Pulmonary artery endothelial cell (primary cell): Measurements from ENCODE around the gene RALGPS1. TPM values are rescaled to one million over a fixed set of nuclear protein-coding genes. Genes with fewer than 3 reads are reported as not detected.

ENCODE experiments used
- DNase-seq: peaks from one replicate; pipeline ENCODE4 v3.0.0-alpha.2; 2011; ENCODE audit warnings: low read depth, low spot score
- total RNA-seq: library from RNA; depleted of rRNA; stranded (reverse); fragments of >200 nt; gene quantifications from 2 replicates; pipeline ENCODE4 v1.2.3, GENCODE V29; 2014

The RALGPS1 gene
- total RNA-seq, 1 donor from 2014 or later: 2.4 TPM

DNA sequence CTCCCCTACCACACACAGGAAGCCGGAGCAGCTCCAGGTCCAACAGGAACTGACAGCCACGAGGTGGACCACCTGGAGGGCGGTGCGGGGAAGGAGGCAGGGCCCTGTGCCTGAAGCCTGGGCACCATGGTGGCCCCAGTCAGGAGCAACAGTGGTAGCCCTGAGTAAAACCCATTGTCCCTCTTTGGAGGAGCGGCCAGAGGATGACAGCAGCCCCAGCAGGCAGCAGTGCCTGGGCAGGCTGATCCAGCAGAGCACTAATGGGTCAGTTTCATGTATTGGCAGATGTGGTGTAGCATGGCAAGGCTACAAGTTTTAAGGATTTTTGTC is 302.3 kb downstream of the RALGPS1 start:
- DNase-seq: no peak

DNA sequence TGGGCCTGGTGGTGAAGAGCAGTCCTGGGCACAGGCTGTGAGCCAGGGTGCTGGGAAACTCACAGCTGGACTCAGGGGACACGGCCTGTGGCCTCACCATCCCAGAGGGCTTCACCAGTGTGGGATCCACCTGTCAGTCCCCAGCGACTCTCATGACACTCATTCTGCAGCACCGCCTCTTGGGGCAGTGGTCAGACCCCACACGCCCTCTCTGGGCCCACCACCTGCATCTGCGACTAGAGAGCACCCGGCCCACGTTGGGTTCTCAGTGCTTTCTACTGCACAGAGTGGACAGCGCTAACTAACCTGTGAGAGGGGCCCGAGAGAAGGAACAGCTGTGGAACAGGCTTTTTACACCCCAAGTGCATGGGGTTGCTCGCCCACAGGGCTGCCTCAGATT is 304.2 kb downstream of the RALGPS1 start:
- no peak for DNase-seq

DNA sequence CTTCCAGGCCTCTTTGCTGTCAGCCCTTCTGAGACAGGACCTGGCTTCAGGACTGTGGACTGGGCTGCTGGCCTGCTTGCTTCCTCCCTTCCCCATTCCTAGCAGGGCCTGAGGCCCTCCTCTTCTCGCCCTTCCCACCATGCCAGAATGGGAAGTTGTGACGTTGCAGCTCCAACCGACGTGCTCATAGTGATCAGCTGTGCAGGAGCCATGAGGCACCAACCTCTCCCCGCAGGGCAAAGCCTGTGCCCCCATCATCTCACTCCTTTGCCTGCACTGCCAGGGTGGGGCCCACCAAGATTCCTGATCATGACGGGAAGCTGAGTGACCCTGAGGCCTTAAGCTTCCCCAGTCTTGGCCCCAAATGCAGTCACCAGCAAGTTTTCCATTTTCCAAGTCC is 304.9 kb downstream of the RALGPS1 start:
- no peak for DNase-seq

DNA sequence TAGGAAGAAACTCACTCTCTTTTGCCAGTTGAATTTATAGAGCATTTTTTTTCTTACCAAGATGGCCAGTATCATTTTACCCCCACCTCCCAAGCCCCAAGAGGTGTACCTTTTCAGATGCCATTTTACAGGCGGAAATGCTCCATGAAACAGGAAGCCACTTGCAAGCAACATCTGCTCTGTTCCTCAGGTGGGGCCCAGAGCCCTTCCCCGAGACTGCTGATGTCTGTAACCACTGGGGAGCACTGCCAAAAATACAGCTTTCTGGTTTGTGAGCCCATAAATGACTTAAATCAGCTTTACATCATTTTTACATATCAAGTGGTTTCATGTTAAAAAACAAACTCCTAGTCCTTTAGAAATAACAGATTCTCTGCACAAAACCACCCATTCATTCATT is 307.1 kb downstream of the RALGPS1 start:
- DNase-seq: no peak

DNA sequence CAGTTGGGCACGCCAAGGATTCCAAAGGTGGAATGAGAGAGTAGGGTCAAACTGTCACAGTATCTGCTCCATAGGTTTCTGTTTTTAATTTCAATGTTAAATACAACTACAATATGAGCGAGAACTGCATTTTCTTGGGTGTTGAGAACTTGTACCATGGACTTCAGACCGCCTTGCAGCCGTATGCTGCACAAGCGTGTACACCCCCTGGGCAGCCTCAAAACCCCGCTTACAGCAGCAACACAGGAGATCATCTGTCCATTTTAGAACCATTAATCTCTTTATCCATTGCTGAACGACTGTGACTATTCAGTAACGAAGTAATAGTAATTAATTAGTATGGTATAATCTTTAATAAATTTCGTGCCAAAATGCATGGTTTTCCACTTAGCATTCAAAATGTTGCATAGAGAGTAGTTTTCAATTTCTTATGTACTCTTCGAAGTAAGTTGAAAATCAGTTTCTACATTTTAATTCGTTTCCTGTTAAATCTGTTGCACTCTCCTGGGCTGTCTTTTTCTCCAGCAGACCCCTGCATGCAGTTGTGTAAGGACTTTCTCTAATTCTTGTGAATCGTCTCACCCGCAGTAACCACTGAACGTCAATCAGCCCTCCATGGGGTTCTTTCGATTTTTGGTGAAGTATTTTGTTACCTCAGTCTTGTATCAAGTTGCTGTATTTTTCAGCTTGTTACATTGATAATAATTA is 308.0 kb downstream of the RALGPS1 start:
- no peak for DNase-seq

DNA sequence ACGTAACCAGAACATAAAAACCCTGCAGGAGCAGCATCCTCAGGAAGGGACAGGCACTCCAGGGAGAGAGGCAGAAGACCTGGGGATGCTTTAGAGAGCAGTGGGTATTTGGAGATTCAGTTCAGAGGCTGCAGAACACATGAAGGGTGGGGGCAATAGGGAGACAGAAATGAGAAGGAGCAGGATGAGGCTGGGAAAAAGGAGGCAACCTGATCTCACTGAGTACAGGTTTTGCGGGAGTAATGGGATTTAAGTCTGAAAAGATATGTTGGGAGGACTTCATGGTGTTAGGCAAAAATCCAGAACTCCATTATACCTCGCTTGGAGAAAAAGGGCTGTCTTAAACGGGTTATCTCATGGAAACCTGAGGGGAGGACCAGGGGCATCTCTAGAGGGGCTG is 308.7 kb downstream of the RALGPS1 start:
- no peak for DNase-seq

- no peak for DNase-seq
Observed at GRCh38 chr9:127223810-127224177, 309.2 kb downstream of the RALGPS1 start.

DNA sequence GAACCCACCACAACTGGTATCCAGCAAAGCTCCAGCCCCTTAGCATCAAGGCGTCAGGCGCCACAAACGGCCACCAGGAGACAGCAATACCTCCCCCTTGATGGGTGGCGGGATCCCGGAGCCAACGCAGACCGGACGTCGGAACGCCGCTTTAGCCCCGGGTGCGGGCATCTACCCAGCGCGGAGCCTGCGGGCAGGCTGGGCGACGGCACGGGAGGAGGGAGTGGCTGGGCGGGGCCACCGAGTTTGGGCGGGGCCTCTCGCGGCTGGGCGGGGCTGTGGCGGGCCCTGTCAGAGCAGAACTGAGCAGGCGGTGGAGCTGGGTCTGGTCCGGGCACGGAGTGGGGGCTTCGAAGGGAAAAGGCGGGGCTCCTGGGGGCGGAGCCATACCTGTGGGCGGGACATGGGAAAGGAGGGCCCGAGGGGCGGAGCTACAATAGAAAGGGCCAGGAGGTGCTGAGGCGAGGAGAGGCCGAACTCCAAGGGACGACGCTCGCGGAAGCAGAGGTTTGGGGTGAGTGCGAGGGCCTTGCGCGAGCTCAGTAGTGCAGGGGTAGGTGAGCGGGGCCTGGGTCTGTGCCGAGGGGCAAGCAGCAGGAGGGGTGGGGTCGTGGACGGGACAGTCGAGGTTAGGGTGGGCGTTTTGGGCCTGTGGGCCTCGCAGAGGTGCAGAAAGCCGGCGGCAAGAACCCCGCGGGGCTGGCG is 309.7 kb downstream of the RALGPS1 start:
- DNase-seq: peak; percentile 47

DNA sequence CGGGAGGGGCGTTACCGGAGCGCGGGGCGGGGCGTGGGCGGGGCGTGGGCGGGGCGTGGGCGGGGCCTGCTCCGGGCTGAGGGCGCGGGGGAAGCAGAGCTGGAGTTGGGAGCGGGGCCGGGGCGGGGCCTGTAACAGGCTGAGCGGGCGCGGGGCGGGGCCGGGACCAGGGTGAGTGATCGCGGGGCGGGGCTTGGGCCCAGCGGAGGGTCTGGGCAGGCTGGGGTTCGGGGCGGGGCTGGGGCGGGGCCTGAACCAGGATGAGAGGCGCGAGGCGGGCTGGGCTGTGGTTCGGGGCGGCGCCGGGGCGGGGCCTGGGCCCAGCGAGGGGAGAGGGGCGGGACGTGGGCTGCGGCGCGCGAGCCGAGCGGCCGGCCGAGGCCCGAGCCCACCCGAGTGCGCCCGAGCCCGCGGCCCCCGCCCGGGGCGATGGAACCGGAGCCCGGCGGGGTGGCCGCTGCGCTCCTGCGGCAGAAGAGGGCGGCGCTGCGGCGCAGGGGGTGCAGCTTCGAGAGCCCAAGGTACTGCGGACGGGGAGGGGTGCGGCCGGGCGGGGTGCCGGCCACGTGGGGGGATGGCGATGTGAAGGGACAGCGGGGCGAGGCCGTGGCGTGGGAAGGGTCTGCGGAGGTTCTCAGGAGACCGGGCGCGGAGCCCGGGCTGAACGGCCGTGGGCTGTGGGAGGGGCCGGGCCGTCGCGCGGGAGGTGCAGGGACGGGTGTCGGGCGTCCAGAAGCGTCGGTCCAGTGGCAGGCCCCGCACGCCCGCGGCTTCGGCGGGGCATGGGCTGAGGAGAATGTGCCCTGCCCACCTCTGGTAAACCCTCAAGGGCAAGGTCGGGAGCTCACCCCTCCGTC is 310.5 kb downstream of the RALGPS1 start:
- DNase-seq: peak; percentile 50

DNA sequence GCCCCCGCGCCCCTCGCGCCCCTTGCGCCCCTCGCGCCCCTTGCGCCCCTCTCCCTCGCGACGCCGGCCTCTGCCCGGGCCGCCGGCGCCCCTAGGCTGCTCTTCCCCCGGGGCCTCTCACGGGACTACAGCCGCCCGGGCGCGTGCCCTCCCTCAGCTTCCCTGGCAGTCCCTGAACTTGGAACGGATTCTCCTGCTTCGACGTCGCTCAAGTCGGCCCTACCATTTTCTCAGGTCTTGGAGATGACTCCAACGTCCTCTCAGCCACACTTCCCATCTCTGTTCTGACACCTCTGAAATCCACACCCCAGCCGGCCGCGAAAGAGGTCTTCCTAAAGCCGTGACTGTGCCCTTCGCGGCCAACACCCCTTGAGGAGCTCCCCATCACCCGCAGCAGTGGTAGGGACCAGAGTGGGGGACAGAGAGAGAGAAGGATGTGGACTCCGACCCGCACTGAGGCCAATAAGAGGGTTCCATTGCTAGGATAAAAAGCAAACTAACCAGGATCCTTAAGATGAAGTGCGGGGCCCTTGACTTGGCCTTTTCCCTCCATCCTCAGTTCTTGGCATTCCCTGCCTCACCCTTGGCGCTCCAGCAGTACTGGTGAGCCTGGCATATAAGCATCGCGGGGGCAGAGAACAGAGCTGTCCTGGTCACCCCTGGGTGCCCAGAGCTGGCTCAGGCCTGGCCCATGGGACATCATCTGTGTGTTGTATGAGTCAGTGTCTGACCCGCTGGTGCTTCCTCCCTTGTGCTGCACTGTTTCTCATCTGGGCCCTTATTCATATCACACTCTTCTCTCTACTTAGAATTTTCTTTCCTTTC is 311.4 kb downstream of the RALGPS1 start:
- no peak for DNase-seq

- no peak for DNase-seq
Observed at GRCh38 chr9:127229691-127230417, 315.3 kb downstream of the RALGPS1 start.

DNA sequence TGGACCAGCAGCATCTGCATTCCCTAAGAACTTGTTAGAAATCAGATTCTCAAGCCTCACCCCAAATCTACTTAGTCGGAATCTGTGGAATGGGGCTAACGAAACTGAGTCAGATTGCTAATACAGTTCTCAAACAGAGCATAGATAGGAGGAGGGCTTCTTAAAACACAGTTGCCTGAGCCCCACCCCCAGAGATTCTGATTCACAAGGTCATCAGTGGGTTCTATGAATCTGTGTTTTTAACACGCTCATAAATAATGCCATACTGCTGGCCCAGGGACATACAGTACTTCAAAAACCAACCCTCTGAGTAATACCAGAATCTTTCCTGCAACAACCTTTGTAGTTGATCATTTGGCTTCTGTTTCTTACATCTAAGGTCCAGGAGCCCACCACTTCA is 317.1 kb downstream of the RALGPS1 start:
- no peak for DNase-seq

DNA sequence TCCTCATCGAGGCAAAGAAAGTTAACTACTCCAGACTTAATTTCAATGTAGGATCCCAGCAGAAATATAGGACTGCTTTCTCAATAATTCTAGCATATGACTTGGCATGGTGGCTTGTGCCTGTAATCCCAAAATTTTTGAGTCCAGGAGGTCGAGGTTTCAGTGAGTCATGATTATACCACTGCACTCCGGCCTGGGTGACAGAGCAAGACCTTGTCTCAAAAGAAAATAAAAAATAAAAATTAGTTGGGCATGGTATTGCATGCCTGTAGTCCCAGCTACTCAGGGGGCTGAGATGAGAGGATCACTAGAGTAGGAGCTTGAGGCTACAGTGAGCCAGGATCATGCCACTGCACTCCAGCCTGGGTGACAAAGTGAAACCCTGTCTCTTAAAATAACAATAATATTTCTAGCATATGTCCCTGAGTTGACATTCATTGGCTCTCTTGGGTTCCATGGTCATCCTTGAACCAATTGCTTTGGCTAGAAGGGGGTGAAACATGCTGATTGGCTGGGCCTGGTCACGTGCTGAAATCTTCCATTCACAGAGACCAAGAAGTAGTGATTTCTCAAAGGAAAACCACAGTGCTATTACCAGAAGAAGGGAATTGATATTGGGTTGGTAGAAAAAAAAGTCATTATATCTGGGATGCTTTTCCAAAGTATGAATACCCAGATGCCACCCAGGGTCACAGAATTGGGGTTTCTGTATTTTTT is 318.4 kb downstream of the RALGPS1 start:
- DNase-seq: no peak

GRCh38 chr9:127233550-127233949 is 319.0 kb downstream of the RALGPS1 start:
- DNase-seq: no peak

DNA sequence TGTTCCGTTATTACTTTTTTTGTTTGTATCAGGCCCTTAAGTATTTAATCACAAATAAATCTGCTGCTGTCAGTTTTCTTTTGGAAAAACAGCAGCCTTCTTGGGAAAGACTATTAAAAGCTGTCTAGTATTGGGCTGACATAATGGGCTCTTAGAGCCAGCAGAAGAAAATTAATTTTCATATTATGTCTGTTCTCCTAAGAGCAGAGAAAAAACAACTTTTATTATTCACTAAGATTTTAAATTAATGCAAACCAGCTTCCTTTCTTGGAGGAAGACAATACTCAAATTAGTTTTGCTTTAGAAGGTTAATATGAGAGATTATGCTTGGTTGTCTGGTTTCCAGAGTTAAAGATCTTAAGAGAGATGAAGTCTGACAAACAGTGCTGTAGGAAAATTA is 319.4 kb downstream of the RALGPS1 start:
- DNase-seq: no peak

GRCh38 chr9:127237801-127238200 is 323.2 kb downstream of the RALGPS1 start:
- no peak for DNase-seq

DNA sequence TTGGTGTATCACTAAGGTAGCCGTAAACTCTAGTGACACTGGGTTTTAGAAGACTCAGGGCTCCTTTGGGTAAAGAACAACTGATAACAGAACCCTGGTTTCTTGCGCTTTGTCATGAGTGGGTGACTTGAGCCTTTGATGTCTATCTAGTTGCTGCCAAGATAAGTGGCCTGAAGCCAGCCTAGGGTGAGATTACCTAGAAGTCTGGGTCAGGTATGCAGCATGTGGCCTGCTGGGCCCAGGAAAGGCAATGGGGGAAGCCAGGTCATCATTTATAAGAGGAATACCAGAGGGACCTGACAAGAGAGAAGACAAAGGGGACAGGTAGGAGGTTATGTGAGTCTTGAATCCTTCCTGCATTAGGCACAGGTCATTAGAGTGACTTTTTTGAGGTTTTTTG is 326.8 kb downstream of the RALGPS1 start:
- no peak for DNase-seq

- peak; percentile 76 for DNase-seq
Observed at GRCh38 chr9:127244609-127245601, 330.3 kb downstream of the RALGPS1 start.

DNA sequence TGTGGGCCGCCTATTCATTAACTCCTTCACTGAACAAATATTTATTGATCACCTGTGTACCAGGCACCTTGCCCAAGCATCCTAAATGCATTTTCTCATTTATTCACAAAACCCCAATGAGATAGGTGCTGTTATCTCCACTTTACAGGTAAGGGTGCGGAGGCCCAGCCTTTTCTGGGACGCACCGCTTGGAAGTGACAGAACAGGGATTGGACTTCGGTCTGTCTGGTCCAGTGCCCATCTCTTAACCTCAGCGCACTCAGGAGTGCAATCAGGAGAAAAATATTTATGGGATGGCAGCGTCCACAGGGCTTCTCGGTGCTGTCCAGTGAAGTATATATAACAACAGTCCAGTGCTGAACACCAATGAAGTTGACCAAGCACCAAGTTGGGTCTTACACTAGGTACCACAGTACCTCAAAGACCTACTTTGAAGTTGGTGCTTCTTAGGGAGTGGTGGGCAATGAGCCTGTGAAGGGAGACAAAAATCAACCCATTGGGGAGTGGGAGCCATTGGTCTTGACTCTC is 331.1 kb downstream of the RALGPS1 start:
- DNase-seq: no peak
